ENCODE measurements around the gene RBM20.
"Not testable (repeated sequence)": the region's sequence is repeated elsewhere in the genome, so short reads cannot be mapped to it uniquely, and the experiment has no call there.

The RBM20 gene

GRCh38 chr10:110636572-110636931 is 7.6 kb upstream of the RBM20 start:
- TF ChIP-seq CTCF (IDR thresholded peaks at IDR 0.05; ENCODE audit: insufficient read depth, missing control alignments) = no peak
- DNase-seq (ENCODE audit: insufficient read length, low spot score) (no peak), FAIRE-seq (no peak)

DNA sequence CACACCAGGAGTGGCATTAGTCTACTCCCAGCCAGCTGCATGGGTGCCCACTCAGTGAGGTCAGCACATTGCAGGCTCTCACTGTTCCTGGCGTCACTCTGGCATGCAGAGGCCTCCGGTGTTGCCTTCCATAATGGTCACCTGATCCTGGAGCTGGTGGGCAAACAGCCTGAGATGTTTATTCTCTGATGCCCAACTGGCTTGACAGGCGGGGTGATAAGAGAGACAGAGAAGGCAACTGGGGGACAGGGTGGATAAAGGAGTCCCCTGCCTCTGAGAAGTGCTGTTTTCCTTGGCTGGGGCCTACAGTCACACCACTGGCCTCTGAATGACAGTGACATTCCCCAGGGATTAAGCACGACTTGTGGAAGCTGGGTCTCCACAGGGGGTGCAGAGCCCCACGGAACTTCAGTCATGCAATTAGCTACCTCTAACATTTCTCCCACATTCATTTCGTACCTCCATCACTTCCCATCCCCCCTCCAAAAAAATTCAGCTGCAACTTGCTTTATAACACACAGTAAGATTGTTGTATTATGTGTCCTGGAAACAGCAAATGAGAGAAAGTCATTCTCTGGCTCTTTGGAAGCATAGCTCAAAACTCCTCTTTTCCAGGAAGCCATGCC is 7.1 kb upstream of the RBM20 start:
- FAIRE-seq = no peak

GRCh38 chr10:110637558-110638053 is 6.5 kb upstream of the RBM20 start:
- TF ChIP-seq CTCF (IDR thresholded peaks at IDR 0.05; ENCODE audit: insufficient read depth, missing control alignments) = no peak
- DNase-seq (ENCODE audit: insufficient read length, low spot score) = no peak
- no peak for FAIRE-seq

More for the DNA sequence above, 7.1 kb upstream of the RBM20 start:
- TF ChIP-seq CTCF (IDR thresholded peaks at IDR 0.05; ENCODE audit: insufficient read depth, missing control alignments) = no peak
- no peak for DNase-seq (ENCODE audit: insufficient read length, low spot score)

DNA sequence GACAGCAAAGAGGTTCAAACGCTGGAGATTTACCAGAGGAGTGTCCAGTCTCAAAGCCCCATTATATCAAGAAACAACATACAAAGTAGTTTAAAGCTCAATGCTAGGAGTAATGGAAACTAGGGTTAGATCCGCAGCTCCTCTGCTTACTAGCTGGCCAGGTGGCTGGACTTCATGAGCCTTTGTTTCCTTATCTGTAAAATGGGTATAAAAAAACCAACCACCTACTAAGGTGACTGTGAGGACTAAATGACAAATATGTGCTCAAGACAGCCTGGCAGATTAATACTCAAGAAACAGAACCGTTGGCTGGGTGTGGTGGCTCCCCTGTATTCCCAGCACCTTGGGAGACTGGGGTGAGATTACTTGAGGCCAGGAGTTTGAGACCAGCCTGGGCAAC is 5.8 kb upstream of the RBM20 start:
- DNase-seq (ENCODE audit: insufficient read length, low spot score) (no peak), FAIRE-seq (no peak)
- TF ChIP-seq CTCF (IDR thresholded peaks at IDR 0.05; ENCODE audit: insufficient read depth, missing control alignments) = no peak

DNA sequence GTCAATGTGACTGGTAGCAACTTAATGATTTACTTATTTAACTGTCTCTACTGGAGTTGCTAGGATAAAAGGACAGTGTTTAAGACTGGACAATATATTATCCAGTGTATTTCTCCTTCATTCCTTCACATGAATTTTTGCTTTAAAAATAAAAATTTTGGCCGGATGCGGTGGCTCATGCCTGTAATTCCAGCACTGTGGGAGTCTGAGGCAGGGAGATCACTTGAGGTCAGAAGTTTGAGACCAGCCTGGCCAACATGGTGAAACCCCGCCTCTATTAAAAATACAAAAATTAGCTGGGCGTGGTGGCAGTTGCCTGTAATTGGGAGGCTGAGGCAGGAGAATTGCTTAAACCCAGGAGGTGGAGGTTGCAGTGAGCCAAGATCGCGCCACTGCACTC is 5.1 kb upstream of the RBM20 start:
- not testable (repeated sequence) for FAIRE-seq; DNase-seq (ENCODE audit: insufficient read length, low spot score)

DNA sequence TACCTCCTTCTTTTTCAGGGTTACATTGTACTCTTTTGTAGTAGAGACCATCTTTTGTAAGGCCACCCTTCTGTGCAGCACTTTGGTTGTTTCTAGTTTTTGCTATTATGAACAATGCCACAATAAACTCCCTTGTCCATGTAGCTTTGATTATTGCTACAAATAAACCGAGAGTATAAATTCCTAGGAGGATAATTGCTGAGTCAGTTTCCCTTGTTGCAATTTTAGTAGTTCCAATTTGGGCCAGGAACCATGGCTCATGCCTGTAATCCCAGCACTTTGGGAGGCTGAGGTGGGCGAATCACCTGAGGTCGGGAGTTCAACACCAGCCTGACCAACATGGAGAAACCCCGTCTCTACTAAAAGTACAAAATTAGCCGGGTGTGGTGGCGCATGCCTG is 4.3 kb upstream of the RBM20 start:
- DNase-seq (ENCODE audit: insufficient read length, low spot score); FAIRE-seq: not testable (repeated sequence)

GRCh38 chr10:110641256-110641655 is 2.9 kb upstream of the RBM20 start:
- DNase-seq (ENCODE audit: insufficient read length, low spot score) (no peak), FAIRE-seq (no peak)
- TF ChIP-seq CTCF (IDR thresholded peaks at IDR 0.05; ENCODE audit: insufficient read depth, missing control alignments) = no peak

DNA sequence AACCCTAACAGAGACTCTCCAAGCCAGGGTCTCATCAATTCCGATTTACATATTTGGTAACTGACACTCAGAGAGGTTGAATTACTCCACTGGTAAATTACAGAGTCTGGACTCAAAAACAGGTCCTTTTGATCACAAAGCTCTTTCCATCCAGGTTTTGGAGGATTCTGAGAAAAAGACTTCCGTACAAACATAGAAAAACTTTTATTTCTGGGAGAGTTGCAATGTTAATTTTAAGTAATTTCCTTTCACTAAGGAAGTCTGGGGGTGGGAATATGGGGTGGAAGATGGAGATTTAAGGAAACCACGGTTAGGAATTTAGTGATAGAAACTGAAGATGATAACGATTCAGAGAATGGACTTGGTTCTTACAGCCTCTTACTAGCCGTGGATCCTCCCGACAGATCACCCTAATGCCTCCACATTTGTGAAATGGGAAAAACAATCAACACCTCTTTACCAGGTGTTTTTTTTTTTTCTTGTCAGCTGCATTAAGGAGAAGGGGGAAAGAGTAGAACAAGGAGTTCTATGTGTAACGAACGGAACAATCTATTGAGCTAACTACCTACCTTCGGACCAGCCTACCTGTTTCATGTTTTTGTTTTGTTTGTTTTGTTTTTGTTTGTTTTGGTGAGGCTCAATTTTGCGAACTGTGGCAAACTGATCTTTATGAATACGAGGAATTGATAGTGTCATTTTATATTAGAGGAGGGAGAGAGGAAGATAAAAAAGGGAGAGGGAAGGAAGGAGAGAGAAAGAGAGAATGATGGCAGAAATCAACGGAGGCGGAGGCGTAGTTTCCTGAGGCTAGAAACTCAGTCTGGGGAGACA is 1.7 kb upstream of the RBM20 start:
- FAIRE-seq (no peak), DNase-seq (ENCODE audit: insufficient read length, low spot score) (no peak)
- TF ChIP-seq CTCF (IDR thresholded peaks at IDR 0.05; ENCODE audit: insufficient read depth, missing control alignments) = no peak

All from D721Med (cell line).